Breast epithelium (tissue), 3 donors: ENCODE data around the gene HBE1.

ENCODE experiments used
- CTCF ChIP-seq, 3 donors: fragments of 450-650 bp; IDR thresholded peaks; one replicate each; pipeline ENCODE4 v1.5.1; 2016 to 2017; ENCODE audit warnings: antibody characterized with exemption in 3 of 3, mild to moderate bottlenecking in 3 of 3, moderate library complexity in 3 of 3
- POLR2AphosphoS5 ChIP-seq, 3 donors: sonication (generic); formaldehyde crosslinking; IDR thresholded peaks; one replicate each; pipeline ENCODE4 v1.6.1; 2017; ENCODE audit warnings: antibody characterized with exemption in 3 of 3

GRCh38 chr11:5274395-5274794 is 4.7 kb upstream of the HBE1 start:
- no peak for TF ChIP-seq POLR2AphosphoS5 (IDR thresholded peaks at IDR 0.05)
- TF ChIP-seq CTCF (IDR thresholded peaks at IDR 0.05), result no peak
